ENCODE data around the gene ZNF423.

Gene ZNF423

DNA sequence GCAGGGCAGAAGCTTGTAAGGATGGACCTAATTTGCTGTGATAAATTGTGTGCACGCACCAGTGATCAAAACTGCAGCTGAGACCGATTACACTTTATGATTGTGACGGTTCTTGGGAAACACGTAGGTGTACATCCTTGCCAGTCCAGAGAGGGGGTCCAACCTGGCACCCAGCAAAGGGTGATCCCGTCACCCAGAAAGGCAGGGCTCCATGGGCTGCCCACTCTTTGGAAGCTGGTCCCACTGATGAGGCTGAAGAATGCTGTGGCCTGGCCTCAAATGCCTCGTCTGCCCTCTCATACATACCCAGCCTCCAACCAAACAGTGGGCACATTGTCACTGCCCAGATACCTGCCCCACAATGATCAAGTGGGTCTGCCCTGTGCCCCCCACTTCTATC is 350.4 kb downstream of the ZNF423 start:
- H3K4me3 ChIP-seq (ENCODE audit: low read length): no peak overlapping the region
- TF ChIP-seq CTCF (conservative IDR thresholded peaks at IDR 0.05; ENCODE audit: low read length): no peak
- no peak for DNase-seq (ENCODE audit: low read depth)

GRCh38 chr16:49504626-49505025 is 351.3 kb downstream of the ZNF423 start:
- no peak for TF ChIP-seq CTCF (conservative IDR thresholded peaks at IDR 0.05; ENCODE audit: low read length)
- DNase-seq (ENCODE audit: low read depth): no peak
- no peak overlapping the region for H3K4me3 ChIP-seq (ENCODE audit: low read length)

- no peak for TF ChIP-seq CTCF (conservative IDR thresholded peaks at IDR 0.05; ENCODE audit: low read length)
- H3K4me3 ChIP-seq (ENCODE audit: low read length): no peak overlapping the region
- no peak for DNase-seq (ENCODE audit: low read depth)
Observed at GRCh38 chr16:49504023-49504364, 351.9 kb downstream of the ZNF423 start.

GRCh38 chr16:49503256-49504022 is 352.5 kb downstream of the ZNF423 start:
- no peak for DNase-seq (ENCODE audit: low read depth)
- H3K4me3 ChIP-seq (ENCODE audit: low read length): no peak overlapping the region
- TF ChIP-seq CTCF (conservative IDR thresholded peaks at IDR 0.05; ENCODE audit: low read length): no peak

- H3K4me3 ChIP-seq (ENCODE audit: low read length): no peak overlapping the region
- DNase-seq (ENCODE audit: low read depth): no peak
- TF ChIP-seq CTCF (conservative IDR thresholded peaks at IDR 0.05; ENCODE audit: low read length): no peak
Observed at GRCh38 chr16:49502136-49502881, 353.6 kb downstream of the ZNF423 start.

GRCh38 chr16:49499869-49500610 is 355.9 kb downstream of the ZNF423 start:
- H3K4me3 ChIP-seq (ENCODE audit: low read length): no peak overlapping the region
- no peak for DNase-seq (ENCODE audit: low read depth)
- TF ChIP-seq CTCF (conservative IDR thresholded peaks at IDR 0.05; ENCODE audit: low read length): no peak
